GM12865 (cell line): ENCODE measurements around the gene TUBGCP6.

Source experiments
- DNase-seq: peaks from one replicate; pipeline ENCODE4 v3.0.0; 2010; ENCODE audit warnings: low read depth
- H3K4me3 ChIP-seq: 2 replicates; pipeline ENCODE4 v1.5.1; 2011; ENCODE audit warnings: mild to moderate bottlenecking, low read depth, low read length, control low read depth
- TF ChIP-seq, protein P1 (sequence below): IDR thresholded peaks from 2 replicates; pipeline ENCODE4 v1.5.1; 2011; ENCODE audit warnings: low read length, control low read depth, low read depth, inconsistent platforms; ENCODE audit not compliant: insufficient read depth; ENCODE audit errors: missing control alignments

TUBGCP6 gene

DNA sequence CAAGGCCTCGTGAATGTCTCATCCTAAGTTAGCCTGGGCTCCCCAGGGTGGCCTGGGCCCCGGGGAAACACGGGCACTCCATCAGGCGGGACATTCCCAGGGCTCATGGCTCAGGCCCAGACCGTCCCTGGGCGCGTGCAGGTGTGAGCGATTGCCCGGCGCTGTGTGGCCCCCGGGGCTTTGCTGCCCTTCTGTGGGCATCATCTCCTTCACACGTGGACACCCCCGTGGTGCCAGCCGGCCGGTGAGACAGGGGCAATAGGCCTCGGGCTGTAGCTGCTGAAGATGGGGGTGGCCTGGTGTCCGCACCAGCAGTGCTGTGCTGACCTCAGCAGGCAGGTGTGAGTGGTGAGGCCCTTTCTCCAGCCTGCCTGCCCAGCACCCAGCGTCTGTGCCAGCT lies 48.6 kb downstream of the TUBGCP6 start:
- H3K4me3 ChIP-seq, result no peak overlapping the region
- TF ChIP-seq, protein P1, sequence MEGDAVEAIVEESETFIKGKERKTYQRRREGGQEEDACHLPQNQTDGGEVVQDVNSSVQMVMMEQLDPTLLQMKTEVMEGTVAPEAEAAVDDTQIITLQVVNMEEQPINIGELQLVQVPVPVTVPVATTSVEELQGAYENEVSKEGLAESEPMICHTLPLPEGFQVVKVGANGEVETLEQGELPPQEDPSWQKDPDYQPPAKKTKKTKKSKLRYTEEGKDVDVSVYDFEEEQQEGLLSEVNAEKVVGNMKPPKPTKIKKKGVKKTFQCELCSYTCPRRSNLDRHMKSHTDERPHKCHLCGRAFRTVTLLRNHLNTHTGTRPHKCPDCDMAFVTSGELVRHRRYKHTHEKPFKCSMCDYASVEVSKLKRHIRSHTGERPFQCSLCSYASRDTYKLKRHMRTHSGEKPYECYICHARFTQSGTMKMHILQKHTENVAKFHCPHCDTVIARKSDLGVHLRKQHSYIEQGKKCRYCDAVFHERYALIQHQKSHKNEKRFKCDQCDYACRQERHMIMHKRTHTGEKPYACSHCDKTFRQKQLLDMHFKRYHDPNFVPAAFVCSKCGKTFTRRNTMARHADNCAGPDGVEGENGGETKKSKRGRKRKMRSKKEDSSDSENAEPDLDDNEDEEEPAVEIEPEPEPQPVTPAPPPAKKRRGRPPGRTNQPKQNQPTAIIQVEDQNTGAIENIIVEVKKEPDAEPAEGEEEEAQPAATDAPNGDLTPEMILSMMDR, result no peak
- DNase-seq, result no peak

DNA sequence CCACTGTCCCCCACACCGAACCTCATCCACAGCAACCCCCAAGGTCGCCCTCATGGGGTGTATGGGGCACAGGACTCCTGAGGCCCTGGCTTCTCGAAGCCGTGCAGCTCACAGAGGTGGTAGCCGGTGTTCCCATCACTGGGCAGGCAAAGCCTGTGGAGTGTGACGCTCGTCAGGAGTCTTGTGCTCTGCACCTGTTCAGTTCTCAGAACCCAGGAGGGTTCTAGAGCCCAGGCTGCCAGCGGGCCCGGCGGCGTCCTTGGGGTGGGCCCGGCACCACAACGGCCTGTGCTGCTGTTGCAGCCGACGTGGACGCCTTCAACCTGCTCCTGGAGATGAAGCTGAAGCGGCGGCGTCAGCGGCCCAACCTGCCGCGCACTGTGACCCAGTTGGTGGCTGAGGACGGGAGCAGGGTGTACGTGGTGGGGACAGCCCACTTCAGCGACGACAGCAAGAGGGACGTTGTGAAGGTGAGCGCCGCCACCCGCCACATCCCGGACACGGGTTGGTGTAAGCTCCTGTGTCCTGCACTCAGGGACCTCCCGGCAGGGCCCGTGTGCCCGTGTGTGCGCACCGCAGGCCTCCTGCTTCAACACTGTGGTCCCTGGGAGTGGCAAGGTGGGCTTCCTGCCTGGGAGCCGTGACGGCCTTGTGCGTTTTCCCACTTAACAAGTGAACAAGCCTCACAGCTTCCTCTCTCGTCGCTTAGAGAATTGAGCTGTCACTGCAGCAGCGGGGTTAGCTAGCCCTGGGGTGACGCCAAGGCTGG lies 50.6 kb downstream of the TUBGCP6 start:
- DNase-seq, result no peak
- TF ChIP-seq, protein P1, result no peak
- H3K4me3 ChIP-seq, result no peak overlapping the region

DNA sequence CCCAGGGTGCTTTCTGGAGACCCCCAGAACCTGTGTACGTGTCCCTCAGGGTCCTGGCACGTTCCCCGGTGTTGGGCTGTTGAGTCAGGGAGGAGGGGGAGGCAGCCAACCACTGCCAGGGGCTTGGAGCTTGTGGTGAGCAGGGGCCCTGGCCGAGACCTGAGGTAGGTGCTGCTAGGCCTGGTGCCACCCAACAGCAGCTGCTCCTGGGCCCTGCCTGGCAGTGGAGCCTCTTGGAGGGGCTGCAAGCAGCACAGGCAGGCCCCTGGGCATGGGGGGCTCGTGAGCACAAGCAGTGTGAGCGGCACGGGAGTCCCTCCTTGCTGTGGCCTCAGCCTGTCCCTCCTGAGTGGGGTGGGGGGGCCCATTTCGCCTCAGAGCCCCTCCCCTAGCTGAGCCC lies 51.2 kb downstream of the TUBGCP6 start:
- TF ChIP-seq, protein P1, result no peak
- no peak for DNase-seq
- no peak overlapping the region for H3K4me3 ChIP-seq

DNA sequence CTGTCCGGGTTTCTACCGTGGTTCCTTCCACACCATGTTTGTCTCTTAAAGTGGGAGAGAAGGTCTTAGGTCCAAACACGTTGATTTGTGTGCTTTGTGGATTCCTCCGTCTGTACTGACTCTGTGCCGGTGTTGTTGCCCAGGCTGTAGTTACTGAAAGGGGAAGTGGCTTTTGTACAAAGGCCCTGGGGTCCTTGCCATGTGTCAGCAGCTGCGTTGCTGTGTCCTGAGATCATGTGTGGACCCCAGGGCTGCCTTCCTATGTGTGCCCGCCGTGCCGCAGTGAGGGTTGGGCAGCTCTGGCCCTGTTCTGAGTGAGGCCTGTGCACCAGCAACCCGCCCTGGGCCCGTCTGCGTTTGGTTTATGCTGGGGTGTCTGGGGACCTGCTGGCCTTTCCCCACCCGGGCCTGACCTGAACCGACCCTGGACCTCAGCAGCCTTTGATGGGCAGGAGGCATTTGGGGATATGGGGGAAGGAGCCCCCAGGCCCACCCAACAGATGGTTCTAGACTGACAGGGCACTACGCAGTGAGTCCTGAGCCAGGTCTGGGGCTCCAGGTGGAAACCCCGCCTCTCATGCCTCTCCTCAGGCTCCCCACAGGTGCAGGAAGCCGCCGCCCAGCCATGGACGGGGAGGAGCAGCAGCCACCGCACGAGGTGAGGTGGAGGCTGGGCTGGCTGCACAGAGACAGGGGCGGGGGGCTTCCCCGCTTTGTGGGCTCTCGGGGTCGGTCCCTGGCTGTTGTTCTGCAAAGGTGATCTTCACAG lies 52.2 kb downstream of the TUBGCP6 start:
- peak overlapping the region; percentile 73 for H3K4me3 ChIP-seq
- TF ChIP-seq, protein P1, result no peak

DNA sequence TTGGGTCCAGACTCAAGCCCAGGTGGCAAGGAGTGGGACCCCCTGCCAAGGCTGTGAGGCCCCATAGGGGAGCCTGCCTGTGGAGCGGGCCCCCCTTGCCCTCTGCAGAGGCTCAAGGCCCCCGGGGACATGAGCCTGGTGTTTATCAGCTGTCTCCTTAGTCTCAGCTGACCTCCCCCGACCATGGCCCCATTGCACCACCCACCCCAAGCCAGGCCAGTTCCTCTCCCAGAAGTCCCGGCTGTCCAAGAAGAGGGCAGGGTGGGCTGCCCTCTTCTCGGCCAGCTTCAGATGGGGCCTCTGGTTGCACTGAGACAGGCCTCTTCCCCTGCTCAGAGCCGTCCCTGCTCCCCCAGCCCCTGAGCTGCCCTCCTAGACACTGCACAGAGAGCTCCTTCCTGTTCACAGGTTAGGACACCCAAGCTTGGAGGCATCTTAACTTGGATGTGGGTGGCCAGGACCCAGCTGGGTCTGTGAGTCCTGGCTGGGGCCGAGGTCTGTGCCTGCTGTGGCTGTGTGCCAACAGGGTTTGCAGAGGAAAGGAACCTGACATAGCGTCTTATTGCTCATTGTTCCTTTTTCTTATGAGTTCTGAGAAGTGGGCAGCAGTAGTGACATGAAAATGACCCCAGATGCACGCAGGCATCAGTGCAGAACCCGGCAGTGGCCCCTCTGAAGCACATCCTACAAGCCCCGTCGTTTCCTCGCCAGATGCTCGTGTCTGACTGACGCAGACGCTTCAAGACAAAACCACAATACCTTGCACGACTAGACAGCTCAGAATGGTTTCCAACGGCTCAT lies 53.7 kb downstream of the TUBGCP6 start:
- peak overlapping the region; percentile 73 for H3K4me3 ChIP-seq
- DNase-seq, result peak; percentile 94
- TF ChIP-seq, protein P1, result no peak

More for the DNA sequence above, 52.2 kb downstream of the TUBGCP6 start:
- DNase-seq, result peak; percentile 66

DNA sequence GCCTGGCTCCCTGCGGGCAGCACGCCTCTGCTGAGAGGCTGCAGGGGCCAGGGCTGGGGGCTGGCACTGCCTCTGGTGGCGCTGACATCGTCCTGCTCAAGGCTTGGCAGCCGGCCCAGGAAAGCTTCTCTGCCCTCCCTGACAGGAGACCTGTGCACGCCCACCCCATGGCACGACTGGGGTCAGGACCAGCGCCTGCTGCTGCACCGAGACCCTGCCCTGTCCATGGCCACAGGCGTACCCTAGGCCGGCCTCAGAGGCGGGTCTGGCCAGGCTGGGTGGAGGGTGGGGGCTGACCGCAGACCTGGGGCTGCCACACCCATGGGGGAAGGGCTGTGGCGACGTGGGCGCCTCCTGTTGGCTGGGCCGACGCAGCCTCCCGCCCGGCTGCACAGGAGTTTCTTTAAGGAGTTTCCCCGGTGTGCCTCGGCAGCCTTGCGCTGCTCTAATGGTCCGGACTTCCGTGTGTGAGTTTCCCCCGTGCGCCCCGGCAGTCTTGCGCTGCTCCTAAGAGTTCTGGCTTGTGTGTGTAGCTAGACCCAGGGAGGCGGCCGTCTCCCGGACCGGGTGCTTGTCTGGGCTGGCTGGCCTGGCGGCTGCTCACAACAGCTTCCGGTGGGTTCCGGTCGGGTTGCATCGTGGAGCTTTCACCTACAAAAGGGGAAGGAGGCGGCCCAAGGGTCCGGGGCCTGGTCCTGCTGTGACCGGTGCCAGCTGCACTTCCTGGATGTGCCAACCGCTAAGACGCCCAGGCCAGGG lies 54.5 kb downstream of the TUBGCP6 start:
- peak overlapping the region; percentile 73 for H3K4me3 ChIP-seq
- peak; percentile 95 for DNase-seq
- TF ChIP-seq, protein P1, result peak; percentile 49
